Stimulated activated CD4-positive, alpha-beta T cell treated with anti-CD3 and anti-CD28 coated beads, Interleukin-12 subunit alpha, Interleukin-12 subunit beta, amount 100 ng/mL, for 48 hours (primary cell): Measurements from ENCODE around the gene MDFIC.

Experiments used
- DNase-seq, 3 donors: peaks; one replicate each; pipeline ENCODE4 v3.0.0-alpha.2; 2020; ENCODE audit warnings: low read depth in 2 of 3, low spot score in 1 of 3

Gene MDFIC

DNA sequence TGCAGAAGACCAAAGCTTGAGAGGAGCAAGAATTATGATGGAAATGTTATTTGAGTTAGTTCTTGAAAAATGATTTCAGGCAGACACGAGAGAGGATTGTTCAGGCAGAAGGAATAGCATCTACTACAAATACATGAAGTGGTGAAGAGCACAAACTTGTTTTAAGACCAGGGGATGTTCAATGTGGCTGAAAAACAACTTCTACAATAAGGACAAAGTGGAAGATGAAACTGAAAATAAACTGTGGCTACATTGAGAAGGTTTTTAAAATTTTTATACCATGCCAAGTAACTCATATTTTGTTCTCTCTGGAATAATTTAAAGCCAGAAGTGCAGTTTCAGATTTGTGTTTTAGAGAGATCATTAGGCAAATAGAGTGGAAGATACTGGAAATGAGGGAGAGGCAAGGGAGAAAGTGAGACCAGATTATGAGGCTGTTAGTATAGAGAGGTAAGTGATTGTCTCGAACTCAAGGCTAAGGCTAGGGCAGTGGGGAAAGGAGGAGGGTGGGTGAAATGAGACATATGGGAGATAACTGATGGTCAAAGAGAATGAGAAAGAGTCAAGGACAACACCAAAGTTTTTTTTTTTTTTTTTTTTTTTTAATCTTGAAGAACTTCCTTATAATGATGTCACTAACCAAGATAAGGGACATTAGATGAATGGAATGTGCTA is 115.4 kb downstream of the MDFIC start:
- no peak for DNase-seq

- no peak for DNase-seq
These were observed 116.3 kb downstream of the MDFIC start for GRCh38 chr7:115038158-115038557.

GRCh38 chr7:115040057-115040456 is 118.2 kb downstream of the MDFIC start:
- no peak for DNase-seq

DNA sequence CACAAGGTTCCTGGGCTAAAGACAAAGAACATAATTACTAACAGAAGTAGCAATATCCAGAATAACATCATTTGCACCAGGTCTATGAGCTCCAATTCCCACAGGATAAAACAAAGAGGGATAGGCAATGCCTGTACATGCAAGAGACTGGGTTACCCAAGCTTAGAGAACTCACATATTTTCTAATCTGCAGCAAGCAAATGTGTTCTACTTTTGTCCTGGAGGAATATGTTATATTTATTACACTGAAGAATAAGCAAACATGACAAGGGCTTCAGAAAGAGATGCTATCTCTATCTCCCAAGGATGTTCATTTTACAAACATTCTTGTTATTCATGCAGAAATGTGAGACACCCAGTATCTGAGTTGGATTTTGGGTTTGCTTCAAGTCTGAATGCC is 118.6 kb downstream of the MDFIC start:
- no peak for DNase-seq

DNA sequence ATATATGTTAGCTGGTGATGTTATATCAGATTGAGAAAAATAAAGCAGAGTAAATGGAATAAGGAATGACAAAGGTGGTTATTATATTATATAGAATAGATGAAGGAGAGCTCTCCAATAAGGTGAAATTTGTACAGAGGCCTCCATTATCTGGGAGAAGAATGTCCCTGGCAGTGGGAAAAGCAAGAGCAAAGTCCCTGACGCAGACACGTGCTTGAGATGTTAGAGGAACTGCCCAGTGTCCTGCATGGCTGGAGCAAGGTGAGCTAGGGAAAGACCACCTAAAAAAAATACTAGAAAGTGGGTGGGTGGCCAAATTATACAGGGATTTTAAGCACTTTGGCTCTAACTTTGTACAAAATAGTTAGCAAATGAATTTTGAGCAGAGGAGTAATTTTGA is 120.7 kb downstream of the MDFIC start:
- DNase-seq: no peak

GRCh38 chr7:115043605-115044004 is 121.7 kb downstream of the MDFIC start:
- no peak for DNase-seq

GRCh38 chr7:115044224-115044623 is 122.3 kb downstream of the MDFIC start:
- DNase-seq: no peak

DNA sequence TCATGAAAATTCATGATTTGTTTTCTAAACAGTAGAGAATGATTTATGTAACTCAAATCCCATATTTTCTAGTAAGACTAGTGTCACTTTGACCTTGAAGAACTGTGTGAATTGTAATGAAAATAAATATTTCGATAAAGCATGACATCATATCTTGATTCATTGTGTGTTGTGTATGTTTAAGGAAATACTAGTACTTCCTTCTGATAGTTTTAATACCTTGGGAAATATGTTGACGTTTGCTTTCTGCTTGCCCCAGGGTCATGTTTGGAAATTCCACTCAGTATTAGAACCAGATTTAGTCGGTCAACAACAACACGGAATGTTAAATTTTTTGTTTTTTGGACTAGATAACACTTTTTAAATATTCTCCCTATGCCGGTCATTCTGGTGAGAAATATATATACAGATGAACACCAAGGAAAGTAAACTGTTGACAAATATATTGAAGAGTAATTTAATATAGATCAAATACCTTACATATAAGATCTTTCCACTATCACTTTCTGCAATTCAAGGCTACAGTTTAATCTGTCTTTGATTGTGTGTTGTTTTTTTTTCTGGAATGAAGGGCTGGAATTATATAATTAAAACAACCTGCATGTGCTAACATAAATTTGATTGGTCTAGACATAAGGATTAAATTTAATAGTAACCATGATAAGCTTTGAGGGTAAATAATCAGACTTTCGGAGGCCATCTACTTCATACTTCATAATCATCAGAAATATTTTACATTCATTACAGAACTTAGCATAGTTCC is 126.2 kb downstream of the MDFIC start:
- DNase-seq: no peak

DNA sequence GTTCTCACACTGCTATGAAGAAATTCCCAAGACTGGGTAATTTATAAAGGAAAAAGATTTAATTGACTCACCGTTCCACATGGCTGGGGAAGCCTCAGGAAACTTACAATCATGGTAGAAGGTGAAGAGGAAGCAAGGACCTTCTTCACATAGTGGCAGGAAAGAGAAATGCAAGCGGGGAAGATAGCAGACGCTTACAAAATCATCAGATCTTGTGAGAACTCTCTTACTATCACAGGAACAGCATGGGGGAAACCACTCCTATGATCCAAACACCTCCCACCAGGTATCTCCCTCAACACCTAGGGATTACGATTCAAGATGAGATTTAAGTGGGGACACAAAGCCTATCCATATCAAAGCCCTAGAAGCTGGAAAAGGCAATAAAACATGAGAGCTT is 130.8 kb downstream of the MDFIC start:
- no peak for DNase-seq

GRCh38 chr7:115054478-115055065 is 132.7 kb downstream of the MDFIC start:
- no peak for DNase-seq

- no peak for DNase-seq
These were observed 134.1 kb downstream of the MDFIC start for GRCh38 chr7:115056019-115056418.

DNA sequence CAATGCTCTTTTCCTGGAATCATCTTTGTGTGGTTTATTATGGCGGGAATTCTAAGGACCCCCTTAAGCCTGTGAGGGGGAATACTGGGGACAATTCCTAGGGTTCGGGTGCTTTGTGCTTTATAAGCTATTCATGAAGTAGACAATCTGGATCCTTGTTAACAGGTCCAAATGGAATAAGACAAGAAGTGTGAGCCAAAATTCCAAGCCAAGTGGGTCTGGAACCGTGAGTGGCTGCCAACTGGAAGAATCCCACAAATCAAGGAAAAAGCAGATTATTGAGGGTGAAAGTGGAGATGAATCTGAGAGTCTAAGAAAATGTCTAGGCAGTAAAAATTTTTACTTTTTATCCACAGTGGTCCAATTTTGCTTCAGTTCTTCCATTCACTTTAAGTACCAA is 136.8 kb downstream of the MDFIC start:
- DNase-seq: no peak

- DNase-seq: no peak
These were observed 137.4 kb downstream of the MDFIC start for GRCh38 chr7:115059321-115059720.

DNA sequence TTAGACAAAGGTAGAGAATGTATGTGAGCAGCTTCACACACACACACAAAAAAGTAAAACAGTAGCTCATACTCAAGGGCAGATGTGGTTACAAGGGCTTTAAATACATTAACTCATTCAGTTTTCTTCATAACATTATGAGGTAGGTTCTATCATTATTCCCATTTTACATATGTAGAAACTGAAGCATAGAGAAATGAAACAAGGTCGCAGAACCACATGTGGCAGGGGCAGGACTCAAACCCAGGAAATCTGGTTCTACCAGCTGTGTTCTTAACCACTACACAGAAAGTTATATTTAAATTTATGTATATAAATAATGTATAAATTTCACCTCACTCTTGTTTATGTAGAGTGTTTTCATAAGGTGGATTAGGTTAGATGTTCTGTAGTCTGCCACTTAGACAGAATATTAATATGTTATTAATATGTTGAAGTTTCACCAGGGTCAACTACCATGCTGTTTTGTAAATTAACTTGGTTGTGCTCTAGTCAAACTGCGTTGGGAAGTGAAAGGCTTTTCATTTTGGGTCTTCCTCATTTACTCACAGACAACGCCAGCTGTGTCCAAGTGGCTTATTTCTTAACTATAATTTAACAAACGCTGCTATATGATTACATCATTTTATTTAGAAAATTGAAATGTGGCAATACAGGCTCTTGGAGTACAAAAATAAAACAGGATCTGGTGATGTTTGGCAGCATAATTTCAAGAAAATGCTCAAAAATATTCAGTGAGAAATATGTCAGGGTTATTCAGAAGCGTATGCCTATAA is 138.4 kb downstream of the MDFIC start:
- DNase-seq: no peak

DNA sequence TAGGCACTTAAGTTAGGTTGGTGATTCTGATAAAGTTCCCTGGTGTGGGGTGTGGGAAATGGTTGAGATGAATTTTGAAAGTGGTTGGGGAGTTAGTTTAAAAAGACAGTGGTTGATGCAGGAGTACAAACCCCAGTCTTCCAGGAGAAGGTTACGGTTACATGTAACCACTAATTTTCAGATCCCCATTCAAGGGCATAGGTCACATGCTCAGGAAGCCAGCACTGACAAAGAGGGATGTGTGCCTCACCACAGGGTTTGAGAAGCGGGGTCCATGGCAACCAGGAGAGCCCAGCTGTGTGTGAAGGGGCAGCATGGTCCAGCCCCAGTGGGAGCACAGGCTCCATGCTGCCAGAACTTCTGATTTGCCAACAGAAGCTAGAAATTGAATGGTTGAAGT is 144.2 kb downstream of the MDFIC start:
- DNase-seq: no peak

GRCh38 chr7:115066634-115067033 is 144.7 kb downstream of the MDFIC start:
- DNase-seq: no peak

DNA sequence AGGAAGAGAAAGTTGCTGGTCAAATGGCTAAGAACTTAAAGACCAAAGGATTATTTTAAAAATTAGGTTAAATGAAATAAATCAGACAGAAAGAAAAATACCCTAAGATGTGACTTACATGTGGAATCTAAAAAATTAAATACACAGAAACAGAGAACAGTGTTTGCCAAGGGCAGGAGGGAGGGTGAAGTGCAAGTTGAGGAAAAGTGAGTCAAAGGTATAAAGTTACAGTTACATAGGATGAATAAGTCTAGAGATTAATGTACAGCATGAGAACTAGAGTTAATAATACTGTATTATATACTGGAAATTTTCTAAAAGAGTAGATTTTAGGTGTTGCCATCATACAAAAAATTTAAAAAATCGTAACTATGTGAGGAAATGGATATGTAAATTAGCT is 146.3 kb downstream of the MDFIC start:
- no peak for DNase-seq
